Parathyroid adenoma (tissue), 2 donors: ENCODE results near the gene SPON2.

ENCODE experiments used
- H2AFZ ChIP-seq: fragments of 300-600 bp; sonication (generic); one replicate; pipeline ENCODE4 v1.7.0; 2017; ENCODE audit warnings: antibody characterized with exemption, mild to moderate bottlenecking
- H3K27ac ChIP-seq: fragments of 300-600 bp; sonication (generic); one replicate; pipeline ENCODE4 v1.7.0; 2017
- H3K27me3 ChIP-seq: fragments of 300-600 bp; sonication (generic); one replicate; pipeline ENCODE4 v1.7.0; 2017; ENCODE audit warnings: low read length; ENCODE audit not compliant: control insufficient read depth, insufficient read depth
- H3K36me3 ChIP-seq: fragments of 300-600 bp; sonication (generic); one replicate; pipeline ENCODE4 v1.7.0; 2017; ENCODE audit warnings: low read length; ENCODE audit not compliant: control insufficient read depth, insufficient read depth
- H3K4me1 ChIP-seq: fragments of 300-600 bp; sonication (generic); one replicate; pipeline ENCODE4 v1.7.0; 2017; ENCODE audit warnings: control low read depth
- H3K4me2 ChIP-seq: fragments of 300-600 bp; sonication (generic); one replicate; pipeline ENCODE4 v1.7.0; 2017; ENCODE audit warnings: low read length
- H3K4me3 ChIP-seq: fragments of 300-600 bp; sonication (generic); one replicate; pipeline ENCODE4 v1.7.0; 2017; ENCODE audit warnings: low read depth, low read length
- H3K79me2 ChIP-seq: fragments of 300-600 bp; sonication (generic); one replicate; pipeline ENCODE4 v1.7.0; 2017; ENCODE audit warnings: control low read depth
- H3K9ac ChIP-seq: fragments of 300-600 bp; sonication (generic); one replicate; pipeline ENCODE4 v1.7.0; 2017; ENCODE audit warnings: mild to moderate bottlenecking
- H3K9me3 ChIP-seq: fragments of 300-600 bp; sonication (generic); one replicate; pipeline ENCODE4 v1.7.0; 2017; ENCODE audit warnings: low read length; ENCODE audit not compliant: control insufficient read depth
- CTCF ChIP-seq: fragments of 300-600 bp; sonication (generic); IDR thresholded peaks from one replicate; pipeline ENCODE4 v1.7.0; 2017; ENCODE audit warnings: antibody characterized with exemption, mild to moderate bottlenecking
- donor health status: primary hyperparathyroidism.

SPON2 gene

GRCh38 chr4:1199556-1200331 is 27.4 kb upstream of the SPON2 start:
- no peak for TF ChIP-seq CTCF
- H3K79me2 ChIP-seq, result no peaks in the 10 kb centered on the region
- no peak overlapping the region for H2AFZ ChIP-seq
- no peaks in the 10 kb centered on the region for H3K4me1 ChIP-seq
- no peak overlapping the region for H3K4me2 ChIP-seq
- H3K4me3 ChIP-seq, result no peak overlapping the region
- H3K27me3 ChIP-seq, result no peaks in the 10 kb centered on the region
- H3K9me3 ChIP-seq, result no peaks in the 10 kb centered on the region
- H3K9ac ChIP-seq, result no peak overlapping the region
- H3K36me3 ChIP-seq, result no peaks in the 10 kb centered on the region
- H3K27ac ChIP-seq, result no peak overlapping the region

GRCh38 chr4:1198098-1198844 is 25.9 kb upstream of the SPON2 start:
- Histone ChIP-seq H3K9ac (no peak overlapping the region), H3K9me3 (no peaks in the 10 kb centered on the region), H2AFZ (no peak overlapping the region), H3K79me2 (no peaks in the 10 kb centered on the region), H3K4me2 (no peak overlapping the region), H3K4me3 (no peak overlapping the region), H3K27ac (no peak overlapping the region), H3K27me3 (no peaks in the 10 kb centered on the region), H3K4me1 (no peaks in the 10 kb centered on the region), H3K36me3 (no peaks in the 10 kb centered on the region)
- TF ChIP-seq CTCF, result no peak

- H3K4me3 ChIP-seq, result no peak overlapping the region
- no peak for TF ChIP-seq CTCF
- no peak overlapping the region for H3K27ac ChIP-seq
- no peak overlapping the region for H2AFZ ChIP-seq
- no peaks in the 10 kb centered on the region for H3K27me3 ChIP-seq
- no peak overlapping the region for H3K9ac ChIP-seq
- no peaks in the 10 kb centered on the region for H3K9me3 ChIP-seq
- H3K36me3 ChIP-seq, result no peaks in the 10 kb centered on the region
- no peak overlapping the region for H3K4me2 ChIP-seq
- peaks cover 9% of the 10 kb centered on the region for H3K4me1 ChIP-seq
- H3K79me2 ChIP-seq, result no peaks in the 10 kb centered on the region
Observed at GRCh38 chr4:1196421-1197183, 24.2 kb upstream of the SPON2 start.

- Histone ChIP-seq H3K4me2 (no peak overlapping the region), H3K27me3 (no peaks in the 10 kb centered on the region), H3K79me2 (no peaks in the 10 kb centered on the region), H2AFZ (no peak overlapping the region), H3K9ac (no peak overlapping the region), H3K9me3 (no peaks in the 10 kb centered on the region), H3K27ac (no peak overlapping the region), H3K4me1 (peaks cover 9% of the 10 kb centered on the region), H3K4me3 (no peak overlapping the region), H3K36me3 (no peaks in the 10 kb centered on the region)
- TF ChIP-seq CTCF, result no peak
Observed at GRCh38 chr4:1195891-1196401, 23.6 kb upstream of the SPON2 start.
